NCI-H2227 (cell line): ENCODE data around the gene BLOC1S1.

Source experiments
- DNase-seq: peaks from one replicate; lab custom pipeline; 2025; ENCODE audit not compliant: unreplicated experiment; lab: John Stamatoyannopoulos, UW

The BLOC1S1 gene

GRCh38 chr12:55708695-55709233 lies 7.1 kb upstream of the BLOC1S1 start:
- DNase-seq: no peak

- no peak for DNase-seq
Observed at GRCh38 chr12:55711786-55712553, 3.9 kb upstream of the BLOC1S1 start.

- no peak for DNase-seq
Observed at GRCh38 chr12:55712700-55713415, 3.0 kb upstream of the BLOC1S1 start.

- no peak for DNase-seq
Observed at GRCh38 chr12:55713721-55714120, 2.1 kb upstream of the BLOC1S1 start.

- DNase-seq: no peak
Observed at GRCh38 chr12:55715169-55715764, 579 bp upstream of the BLOC1S1 start.

- no peak for DNase-seq
Observed at GRCh38 chr12:55716582-55716957, 724 bp downstream of the BLOC1S1 start.

- no peak for DNase-seq
Observed at GRCh38 chr12:55717011-55718007, 1.5 kb downstream of the BLOC1S1 start.

GRCh38 chr12:55718015-55718414 lies 2.2 kb downstream of the BLOC1S1 start:
- DNase-seq: no peak

- no peak for DNase-seq
Observed at GRCh38 chr12:55718624-55719275, 2.9 kb downstream of the BLOC1S1 start.

GRCh38 chr12:55719371-55719770 lies 3.5 kb downstream of the BLOC1S1 start:
- DNase-seq: no peak

GRCh38 chr12:55720071-55720564 lies 4.3 kb downstream of the BLOC1S1 start, which contains the start of gene RDH5:
TSS of gene RDH5 (plus strand) at chr12:55720393. CDS start at chr12:55721185, 792 bp downstream.
- no peak for DNase-seq

GRCh38 chr12:55720894-55721444 lies 5.1 kb downstream of the BLOC1S1 start:
- DNase-seq: no peak

GRCh38 chr12:55721601-55722213 lies 5.9 kb downstream of the BLOC1S1 start:
- DNase-seq: no peak

- DNase-seq: no peak
Observed at GRCh38 chr12:55722948-55723347, 7.1 kb downstream of the BLOC1S1 start.

GRCh38 chr12:55723516-55724225 lies 7.8 kb downstream of the BLOC1S1 start:
- no peak for DNase-seq

- DNase-seq: peak; percentile 57
Observed at GRCh38 chr12:55724226-55724939, 8.5 kb downstream of the BLOC1S1 start.

- no peak for DNase-seq
Observed at GRCh38 chr12:55724940-55725309, 9.1 kb downstream of the BLOC1S1 start.

GRCh38 chr12:55725556-55725955 lies 9.7 kb downstream of the BLOC1S1 start:
- DNase-seq: no peak
